Cerebellar cortex (tissue), 1 donor: ENCODE data around the gene XXYLT1.
"Not testable (repeated sequence)": the region's sequence is repeated elsewhere in the genome, so short reads cannot be mapped to it uniquely, and the experiment has no call there.

Experiments
- DNase-seq: peaks from one replicate; pipeline ENCODE4 v3.0.0-alpha.2; 2015; ENCODE audit warnings: low spot score

The XXYLT1 gene

GRCh38 chr3:195207731-195208130 lies 63.2 kb downstream of the XXYLT1 start:
- DNase-seq, result no peak

- DNase-seq, result no peak
Measured at GRCh38 chr3:195207056-195207455, 63.9 kb downstream of the XXYLT1 start.

DNA sequence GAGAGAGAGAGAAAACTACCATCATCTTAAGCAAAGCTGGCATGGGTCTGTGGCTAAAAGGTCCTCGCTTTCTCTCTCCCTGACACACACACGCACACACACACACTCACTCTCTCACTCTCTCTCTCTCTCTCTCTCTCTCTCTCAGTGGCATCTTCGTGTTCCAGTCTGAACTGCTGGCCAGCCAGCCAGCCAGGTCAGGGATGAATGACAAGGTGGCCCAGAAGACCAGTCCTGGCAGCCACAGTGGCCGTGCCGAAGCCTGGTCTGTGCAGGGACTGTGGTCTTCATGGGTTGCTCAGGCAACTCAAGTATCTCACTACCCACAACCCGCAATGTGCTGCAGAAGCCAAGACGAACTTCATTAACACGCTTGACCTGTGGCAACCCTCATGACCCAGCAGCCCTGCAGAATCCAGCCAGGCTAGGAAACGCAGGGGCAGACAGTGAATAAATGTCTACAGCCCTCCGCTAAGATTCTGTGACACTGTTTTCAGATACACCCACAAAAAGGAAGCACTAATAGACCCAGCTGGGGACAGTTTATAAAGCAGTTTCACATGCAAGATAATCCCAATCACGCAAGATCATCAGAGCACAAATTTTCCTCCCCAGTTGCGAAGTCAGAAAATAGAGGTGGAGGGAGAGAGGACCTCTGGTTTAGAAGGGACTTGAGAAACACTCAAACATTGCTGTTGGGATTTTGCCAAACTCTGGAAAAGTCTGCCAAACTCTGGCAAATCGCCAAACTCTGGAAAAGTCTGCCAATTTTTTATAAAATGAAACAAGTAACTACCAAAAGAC lies 66.4 kb downstream of the XXYLT1 start:
- DNase-seq, result no peak

DNA sequence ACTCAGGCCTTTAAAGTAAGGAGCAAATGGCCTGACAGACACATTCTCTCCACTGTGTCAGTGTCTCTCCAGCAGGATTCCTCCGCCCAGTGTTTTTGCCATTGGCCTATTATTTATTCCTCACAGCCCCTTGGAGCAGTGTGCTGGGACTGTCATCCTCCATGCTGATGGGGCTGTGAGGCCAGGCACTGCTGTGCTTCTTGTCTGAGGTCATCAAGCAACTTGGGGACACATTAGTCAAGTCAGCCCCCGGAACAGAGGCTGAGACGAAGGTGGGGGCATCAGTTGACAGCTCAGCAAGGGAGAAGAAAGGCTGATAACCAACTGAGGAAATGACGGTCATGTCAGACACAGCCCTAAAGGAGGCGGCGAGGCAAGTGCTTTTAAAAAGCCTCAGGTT lies 67.4 kb downstream of the XXYLT1 start:
- DNase-seq, result no peak

DNA sequence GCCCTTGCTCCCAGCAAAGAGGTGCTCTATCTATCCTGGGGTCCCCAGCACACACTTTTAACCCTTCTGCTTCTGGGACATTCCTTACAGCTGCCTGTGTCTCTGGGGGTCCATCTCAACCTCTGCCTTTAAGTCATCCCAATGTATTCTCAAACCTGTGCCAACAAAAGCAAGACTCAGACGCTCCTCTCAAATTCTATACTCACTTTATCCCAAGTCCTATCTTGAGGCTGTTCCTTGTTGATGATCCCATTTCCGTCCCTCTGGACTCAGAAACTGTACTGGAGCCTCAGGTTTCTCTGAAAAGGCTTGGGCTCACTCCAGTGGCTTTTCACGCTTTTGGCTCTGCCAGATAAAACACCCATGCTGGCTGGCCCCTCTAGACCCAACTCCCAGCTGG lies 69.7 kb downstream of the XXYLT1 start:
- no peak for DNase-seq

DNA sequence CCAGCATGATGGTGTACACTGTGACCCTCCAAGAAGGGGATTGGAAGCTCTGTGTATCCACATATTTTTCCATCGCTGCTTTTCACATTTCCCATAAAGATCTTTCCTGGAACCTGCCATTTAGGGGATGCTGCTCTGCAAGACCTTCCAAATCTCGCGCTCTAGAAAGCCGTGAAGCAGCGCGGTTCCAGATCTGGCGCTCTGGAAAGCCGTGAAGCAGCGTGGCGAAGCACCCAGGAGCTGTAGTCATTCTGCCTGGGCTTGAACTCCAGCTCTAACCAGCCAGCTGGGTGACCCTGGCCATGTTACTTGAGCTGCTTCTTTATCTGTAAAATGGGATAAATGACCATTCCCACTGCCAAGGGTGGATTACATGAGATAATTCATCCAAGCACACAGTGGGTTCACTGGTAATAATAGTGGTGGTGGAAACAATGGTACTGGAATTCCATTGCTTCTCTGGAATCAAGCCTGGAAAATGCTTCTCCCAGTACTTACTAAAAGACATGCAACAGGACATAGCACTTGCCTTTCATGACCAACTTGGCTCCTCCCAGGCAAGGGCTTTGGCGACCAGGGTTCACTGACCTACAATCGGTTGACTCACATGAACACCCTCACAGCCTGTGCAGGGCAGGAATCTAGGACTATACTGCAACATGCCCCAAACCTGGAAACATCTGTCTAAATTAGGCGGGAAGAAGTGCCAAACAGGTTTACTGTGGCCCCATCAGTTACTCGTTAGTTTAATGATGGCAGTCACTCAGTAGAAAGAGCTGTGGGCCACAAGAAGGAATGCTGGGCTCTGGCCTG lies 70.7 kb downstream of the XXYLT1 start:
- no peak for DNase-seq

DNA sequence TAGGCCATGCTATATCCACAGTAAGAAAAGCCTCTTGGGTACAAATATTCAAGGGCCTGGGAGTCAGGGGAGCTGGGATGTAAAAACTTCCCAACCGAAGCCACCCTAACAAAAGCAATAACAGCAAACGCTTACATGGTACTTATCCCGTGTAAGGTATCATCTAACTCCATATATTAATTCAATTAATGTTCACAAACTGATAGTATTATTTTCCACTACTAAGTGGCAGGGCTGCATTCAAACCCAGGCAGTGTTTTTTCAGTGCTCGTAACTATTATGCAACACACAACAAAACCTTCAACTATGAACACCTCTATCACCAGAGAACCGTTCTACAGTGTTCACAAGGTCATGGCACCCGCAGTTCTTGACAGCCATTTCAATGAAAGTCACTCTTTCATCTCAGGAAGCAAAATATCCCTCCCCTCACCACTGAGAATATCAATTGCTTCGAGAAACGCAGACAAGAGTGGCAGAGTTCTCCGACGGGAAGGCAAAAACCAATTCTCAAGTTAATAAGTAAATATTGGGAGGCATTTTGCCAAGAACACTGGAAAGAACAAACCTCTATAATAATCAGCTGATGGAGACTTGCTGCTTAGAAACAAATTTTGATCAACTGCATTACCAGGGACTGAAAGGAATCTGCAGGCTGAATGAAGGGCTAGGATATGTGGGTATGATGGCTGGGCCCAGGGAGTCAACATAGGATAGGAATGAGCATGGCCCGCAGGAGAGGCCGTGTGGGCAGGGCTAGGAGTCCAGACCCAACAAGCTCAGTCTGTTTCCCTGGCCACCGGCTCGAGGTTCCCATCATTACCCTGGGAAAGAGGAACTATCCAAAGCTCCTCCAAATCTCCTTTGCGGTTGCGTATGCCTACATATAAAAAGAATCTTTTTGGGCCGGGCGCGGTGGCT lies 72.3 kb downstream of the XXYLT1 start:
- DNase-seq, result no peak

GRCh38 chr3:195197765-195198425 lies 73.1 kb downstream of the XXYLT1 start:
- DNase-seq, result no peak

GRCh38 chr3:195196266-195196665 lies 74.7 kb downstream of the XXYLT1 start:
- no peak for DNase-seq

- DNase-seq, result peak; percentile 31
Measured at GRCh38 chr3:195195321-195196209, 75.4 kb downstream of the XXYLT1 start.

DNA sequence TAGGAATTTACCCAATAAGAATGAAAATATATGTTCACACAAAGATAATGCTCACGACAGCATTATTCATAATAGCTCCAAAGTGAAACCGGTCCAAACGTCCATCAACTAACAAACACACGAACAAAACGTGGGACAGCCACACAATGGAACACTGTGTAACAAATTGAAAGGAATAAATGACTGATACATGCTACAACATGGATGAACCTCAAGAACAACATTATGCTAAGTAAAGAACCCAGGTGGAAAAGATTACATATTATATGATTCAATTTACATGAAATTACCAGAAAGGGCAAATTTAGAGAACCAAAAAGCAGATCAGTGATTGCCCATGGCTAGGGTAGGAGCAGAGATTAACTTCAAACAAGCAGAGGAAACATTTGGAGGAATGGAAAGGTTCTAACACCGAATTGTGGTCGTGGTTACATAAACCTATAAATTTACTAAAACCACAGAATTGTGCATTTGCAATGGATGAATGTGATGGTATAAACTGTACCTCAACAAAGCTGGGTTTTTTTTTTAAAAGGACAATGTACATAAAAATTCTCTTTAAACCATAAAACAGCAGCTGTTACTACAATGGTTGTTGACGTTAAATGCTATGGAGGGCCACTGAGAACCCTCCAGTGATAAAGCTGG lies 76.3 kb downstream of the XXYLT1 start:
- DNase-seq, result no peak

GRCh38 chr3:195191580-195191979 lies 79.4 kb downstream of the XXYLT1 start:
- no peak for DNase-seq

DNA sequence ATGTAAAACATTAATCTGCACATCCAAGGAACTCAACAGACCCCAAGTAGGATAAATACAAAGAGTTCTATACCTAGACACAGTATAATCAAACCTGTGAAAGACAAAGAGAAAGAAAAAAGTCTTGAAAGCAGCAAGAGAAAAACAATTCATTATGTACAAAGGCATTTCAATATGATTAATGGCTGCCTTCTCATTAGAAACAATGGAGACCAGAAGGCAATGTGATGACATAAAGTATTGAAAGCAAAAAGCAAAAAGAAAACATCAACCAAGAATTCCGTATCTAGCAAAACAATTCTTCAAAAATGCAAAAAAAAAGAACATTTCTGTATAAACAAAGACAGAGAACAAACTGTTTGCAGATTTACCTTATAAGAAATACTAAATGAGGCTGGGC lies 81.1 kb downstream of the XXYLT1 start:
- DNase-seq, result no peak

GRCh38 chr3:195188426-195188927 lies 82.5 kb downstream of the XXYLT1 start:
- DNase-seq, result no peak

DNA sequence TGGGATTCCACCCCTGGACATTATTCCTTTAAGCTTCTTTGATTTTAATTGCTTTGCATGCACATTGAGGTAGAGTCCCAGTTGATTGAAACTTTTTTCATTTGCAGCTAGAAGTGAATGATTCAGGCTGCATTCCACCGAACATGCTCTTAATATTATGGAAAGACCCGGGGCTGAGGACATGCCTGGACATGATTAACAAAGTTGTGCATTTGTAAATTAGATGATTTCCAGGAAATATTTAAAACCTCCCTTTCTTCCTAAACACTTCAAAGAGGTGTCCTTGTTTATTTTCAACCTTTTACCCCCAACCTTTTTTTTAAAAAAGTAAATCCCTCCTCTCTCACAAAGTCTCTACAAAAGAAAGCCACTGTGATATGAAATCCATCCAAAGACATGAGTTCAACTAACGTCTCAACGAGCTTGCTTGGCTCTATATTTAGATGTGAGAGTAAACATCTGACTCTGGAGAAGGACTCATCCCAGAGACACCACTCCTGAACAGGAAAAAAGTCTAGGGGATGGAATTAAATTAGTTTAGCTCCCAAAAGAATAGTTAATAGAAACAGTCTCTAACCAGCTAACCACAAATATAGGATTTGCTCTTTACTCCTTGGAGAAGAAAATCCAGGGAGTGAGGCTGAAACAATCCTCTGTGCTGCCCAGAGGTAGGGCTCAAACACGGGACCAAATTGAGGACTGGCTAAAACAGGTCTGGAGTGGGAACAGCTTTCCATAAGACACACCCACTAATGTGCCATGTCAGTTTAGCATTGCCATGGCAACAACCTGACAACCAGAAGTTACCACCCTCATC lies 83.1 kb downstream of the XXYLT1 start:
- no peak for DNase-seq

DNA sequence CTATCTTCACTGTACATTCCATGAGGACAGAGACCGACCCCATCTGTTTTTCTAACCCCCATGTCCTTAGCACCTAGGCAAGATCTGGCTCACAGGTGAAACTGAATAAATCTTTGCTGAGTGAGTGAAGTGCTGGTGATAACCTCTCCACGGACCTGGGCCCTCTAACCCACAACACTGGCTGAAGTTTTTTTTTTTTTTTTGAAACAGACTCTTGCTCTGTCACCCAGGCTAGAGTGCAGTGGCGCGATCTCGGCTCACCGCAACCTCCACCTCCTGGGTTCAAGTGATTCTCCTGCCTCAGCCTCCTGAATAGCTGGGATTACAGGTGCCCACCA lies 84.3 kb downstream of the XXYLT1 start:
- not testable (repeated sequence) for DNase-seq

DNA sequence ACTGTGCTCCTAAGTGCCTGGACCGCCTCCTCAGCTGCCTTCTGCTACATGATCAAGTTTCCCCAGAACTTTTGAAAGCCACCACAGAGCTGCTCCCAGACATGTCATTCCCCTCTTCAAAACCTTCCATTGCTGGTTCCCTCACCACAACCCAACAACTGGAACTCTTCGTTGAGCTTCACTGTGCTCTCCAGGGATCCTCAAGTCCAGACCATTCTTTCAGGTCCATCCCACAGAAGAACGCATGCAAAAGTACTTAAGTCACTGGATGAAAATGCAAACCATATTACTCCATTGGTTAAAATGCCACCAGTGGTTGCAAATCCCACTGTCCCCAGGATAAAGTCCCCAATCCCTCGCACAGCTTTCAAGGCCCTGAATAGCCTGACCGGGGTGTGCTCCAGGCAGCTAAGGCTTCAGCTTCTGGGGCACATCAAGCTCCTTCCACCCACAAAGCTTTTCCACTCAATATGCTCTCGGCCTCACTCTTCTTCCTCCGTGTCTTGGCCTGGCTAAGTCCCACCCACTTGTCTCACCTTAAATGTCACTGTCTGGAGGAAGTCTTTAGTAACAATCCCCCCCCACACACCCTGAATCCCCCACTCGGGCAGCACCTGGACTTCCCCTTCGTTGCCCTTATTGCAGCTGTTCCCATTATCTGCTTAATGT lies 84.8 kb downstream of the XXYLT1 start:
- DNase-seq, result no peak

GRCh38 chr3:195185583-195185982 lies 85.4 kb downstream of the XXYLT1 start:
- DNase-seq, result no peak
